Measurements from ENCODE around the gene ERICH6B. TPM values are rescaled to one million over a fixed set of nuclear protein-coding genes. Genes with fewer than 3 reads are reported as not detected.

The ERICH6B gene
- total and polyA plus RNA-seq, 4 donors, result 0.94 TPM; not detected in 3

DNA sequence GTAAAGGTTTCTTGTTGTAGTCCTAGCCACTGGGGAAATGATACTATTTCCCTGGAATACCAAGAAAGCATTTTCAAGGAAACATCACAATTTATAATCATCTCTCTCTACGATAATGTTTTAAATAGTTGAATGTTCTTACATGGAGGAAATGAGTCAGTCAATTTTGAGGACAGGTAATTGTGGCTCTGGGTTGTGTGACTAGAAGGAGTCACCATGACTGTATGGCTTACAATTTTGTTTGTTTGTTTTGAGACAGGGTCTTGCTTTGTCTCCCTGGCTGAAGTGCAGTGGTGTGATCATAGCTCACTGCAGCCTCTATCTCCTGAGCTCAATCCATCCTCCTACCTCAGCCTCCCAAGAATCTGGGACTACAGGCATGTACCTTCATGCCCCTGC lies 103.4 kb downstream of the ERICH6B start:
- no peaks in the 10 kb centered on the region for H3K27me3 ChIP-seq (ENCODE audit: control insufficient read depth in 4 of 4, insufficient read depth in 4 of 4, low read length in 3 of 4)
- H3K4me3 ChIP-seq (ENCODE audit: low read depth in 1 of 3, low read length in 3 of 3), result no peak overlapping the region
- H3K27ac ChIP-seq (ENCODE audit: low read depth in 1 of 2, low read length in 2 of 2), result no peak overlapping the region
- no peaks in the 10 kb centered on the region for H3K4me1 ChIP-seq (ENCODE audit: control insufficient read depth in 4 of 4, insufficient read depth in 4 of 4, low read length in 3 of 4)
- H3K9ac ChIP-seq (ENCODE audit: low read depth in 1 of 2, low read length in 2 of 2), result no peak overlapping the region
- H3K36me3 ChIP-seq (ENCODE audit: control insufficient read depth in 4 of 4, insufficient read depth in 3 of 4, low read depth in 1 of 4, low read length in 3 of 4), result peaks cover 16 to 72% (median 61%) of the 10 kb centered on the region in 4 donors
- no peak for TF ChIP-seq RXRA (IDR thresholded peaks at IDR 0.05)
- TF ChIP-seq SP1 (IDR thresholded peaks at IDR 0.05), result no peak
- no peak for TF ChIP-seq FOXA2 (IDR thresholded peaks at IDR 0.05)
- no peak for TF ChIP-seq HNF4G (IDR thresholded peaks at IDR 0.05)
- no peak for TF ChIP-seq EGR1 (IDR thresholded peaks at IDR 0.05; ENCODE audit: low read depth in 2 of 2)
- no peak for TF ChIP-seq NR2F2 (IDR thresholded peaks at IDR 0.05)
- TF ChIP-seq FOXA1 (IDR thresholded peaks at IDR 0.05), result no peak
- TF ChIP-seq, protein P1, sequence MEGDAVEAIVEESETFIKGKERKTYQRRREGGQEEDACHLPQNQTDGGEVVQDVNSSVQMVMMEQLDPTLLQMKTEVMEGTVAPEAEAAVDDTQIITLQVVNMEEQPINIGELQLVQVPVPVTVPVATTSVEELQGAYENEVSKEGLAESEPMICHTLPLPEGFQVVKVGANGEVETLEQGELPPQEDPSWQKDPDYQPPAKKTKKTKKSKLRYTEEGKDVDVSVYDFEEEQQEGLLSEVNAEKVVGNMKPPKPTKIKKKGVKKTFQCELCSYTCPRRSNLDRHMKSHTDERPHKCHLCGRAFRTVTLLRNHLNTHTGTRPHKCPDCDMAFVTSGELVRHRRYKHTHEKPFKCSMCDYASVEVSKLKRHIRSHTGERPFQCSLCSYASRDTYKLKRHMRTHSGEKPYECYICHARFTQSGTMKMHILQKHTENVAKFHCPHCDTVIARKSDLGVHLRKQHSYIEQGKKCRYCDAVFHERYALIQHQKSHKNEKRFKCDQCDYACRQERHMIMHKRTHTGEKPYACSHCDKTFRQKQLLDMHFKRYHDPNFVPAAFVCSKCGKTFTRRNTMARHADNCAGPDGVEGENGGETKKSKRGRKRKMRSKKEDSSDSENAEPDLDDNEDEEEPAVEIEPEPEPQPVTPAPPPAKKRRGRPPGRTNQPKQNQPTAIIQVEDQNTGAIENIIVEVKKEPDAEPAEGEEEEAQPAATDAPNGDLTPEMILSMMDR (IDR thresholded peaks at IDR 0.05; ENCODE audit: low read depth, low read length, missing input control), result no peak
- no peak for TF ChIP-seq TAF1 (conservative IDR thresholded peaks at IDR 0.05)
- TF ChIP-seq YY1 (IDR thresholded peaks at IDR 0.05), result no peak
- TF ChIP-seq, protein P2, sequence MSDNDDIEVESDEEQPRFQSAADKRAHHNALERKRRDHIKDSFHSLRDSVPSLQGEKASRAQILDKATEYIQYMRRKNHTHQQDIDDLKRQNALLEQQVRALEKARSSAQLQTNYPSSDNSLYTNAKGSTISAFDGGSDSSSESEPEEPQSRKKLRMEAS (IDR thresholded peaks at IDR 0.05), result no peak
- TF ChIP-seq, protein P3, sequence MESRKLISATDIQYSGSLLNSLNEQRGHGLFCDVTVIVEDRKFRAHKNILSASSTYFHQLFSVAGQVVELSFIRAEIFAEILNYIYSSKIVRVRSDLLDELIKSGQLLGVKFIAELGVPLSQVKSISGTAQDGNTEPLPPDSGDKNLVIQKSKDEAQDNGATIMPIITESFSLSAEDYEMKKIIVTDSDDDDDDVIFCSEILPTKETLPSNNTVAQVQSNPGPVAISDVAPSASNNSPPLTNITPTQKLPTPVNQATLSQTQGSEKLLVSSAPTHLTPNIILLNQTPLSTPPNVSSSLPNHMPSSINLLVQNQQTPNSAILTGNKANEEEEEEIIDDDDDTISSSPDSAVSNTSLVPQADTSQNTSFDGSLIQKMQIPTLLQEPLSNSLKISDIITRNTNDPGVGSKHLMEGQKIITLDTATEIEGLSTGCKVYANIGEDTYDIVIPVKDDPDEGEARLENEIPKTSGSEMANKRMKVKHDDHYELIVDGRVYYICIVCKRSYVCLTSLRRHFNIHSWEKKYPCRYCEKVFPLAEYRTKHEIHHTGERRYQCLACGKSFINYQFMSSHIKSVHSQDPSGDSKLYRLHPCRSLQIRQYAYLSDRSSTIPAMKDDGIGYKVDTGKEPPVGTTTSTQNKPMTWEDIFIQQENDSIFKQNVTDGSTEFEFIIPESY (IDR thresholded peaks at IDR 0.05), result no peak
- TF ChIP-seq JUND (IDR thresholded peaks at IDR 0.05), result no peak
- TF ChIP-seq, protein P4, sequence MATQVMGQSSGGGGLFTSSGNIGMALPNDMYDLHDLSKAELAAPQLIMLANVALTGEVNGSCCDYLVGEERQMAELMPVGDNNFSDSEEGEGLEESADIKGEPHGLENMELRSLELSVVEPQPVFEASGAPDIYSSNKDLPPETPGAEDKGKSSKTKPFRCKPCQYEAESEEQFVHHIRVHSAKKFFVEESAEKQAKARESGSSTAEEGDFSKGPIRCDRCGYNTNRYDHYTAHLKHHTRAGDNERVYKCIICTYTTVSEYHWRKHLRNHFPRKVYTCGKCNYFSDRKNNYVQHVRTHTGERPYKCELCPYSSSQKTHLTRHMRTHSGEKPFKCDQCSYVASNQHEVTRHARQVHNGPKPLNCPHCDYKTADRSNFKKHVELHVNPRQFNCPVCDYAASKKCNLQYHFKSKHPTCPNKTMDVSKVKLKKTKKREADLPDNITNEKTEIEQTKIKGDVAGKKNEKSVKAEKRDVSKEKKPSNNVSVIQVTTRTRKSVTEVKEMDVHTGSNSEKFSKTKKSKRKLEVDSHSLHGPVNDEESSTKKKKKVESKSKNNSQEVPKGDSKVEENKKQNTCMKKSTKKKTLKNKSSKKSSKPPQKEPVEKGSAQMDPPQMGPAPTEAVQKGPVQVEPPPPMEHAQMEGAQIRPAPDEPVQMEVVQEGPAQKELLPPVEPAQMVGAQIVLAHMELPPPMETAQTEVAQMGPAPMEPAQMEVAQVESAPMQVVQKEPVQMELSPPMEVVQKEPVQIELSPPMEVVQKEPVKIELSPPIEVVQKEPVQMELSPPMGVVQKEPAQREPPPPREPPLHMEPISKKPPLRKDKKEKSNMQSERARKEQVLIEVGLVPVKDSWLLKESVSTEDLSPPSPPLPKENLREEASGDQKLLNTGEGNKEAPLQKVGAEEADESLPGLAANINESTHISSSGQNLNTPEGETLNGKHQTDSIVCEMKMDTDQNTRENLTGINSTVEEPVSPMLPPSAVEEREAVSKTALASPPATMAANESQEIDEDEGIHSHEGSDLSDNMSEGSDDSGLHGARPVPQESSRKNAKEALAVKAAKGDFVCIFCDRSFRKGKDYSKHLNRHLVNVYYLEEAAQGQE (IDR thresholded peaks at IDR 0.05), result no peak
- no peak for TF ChIP-seq GABPA (IDR thresholded peaks at IDR 0.05 in 1 of 2, conservative IDR thresholded peaks at IDR 0.05 in 1 of 2)
- no peak for TF ChIP-seq HNF4A (conservative IDR thresholded peaks at IDR 0.05)
- TF ChIP-seq RAD21 (IDR thresholded peaks at IDR 0.05), result no peak
- WGBS, result 87% methylated on average over 1 of the region's 1 CpG
- DNase-seq (ENCODE audit: low spot score), result no peak
- no peaks in the 10 kb centered on the region for H3K9me3 ChIP-seq (ENCODE audit: control insufficient read depth in 4 of 4, low read length in 3 of 4)
